ENCODE data around the gene MAML1. TPM values are rescaled to one million over a fixed set of nuclear protein-coding genes. Genes with fewer than 3 reads are reported as not detected.
A peak's percentile ranks its signal among the peaks of the same experiment; 100 is the strongest.
"Not testable (repeated sequence)": the region's sequence is repeated elsewhere in the genome, so short reads cannot be mapped to it uniquely, and the experiment has no call there.

The MAML1 gene
- total and polyA plus RNA-seq, 4 donors, result 2.2 to 7.6 (median 6.3) TPM

DNA sequence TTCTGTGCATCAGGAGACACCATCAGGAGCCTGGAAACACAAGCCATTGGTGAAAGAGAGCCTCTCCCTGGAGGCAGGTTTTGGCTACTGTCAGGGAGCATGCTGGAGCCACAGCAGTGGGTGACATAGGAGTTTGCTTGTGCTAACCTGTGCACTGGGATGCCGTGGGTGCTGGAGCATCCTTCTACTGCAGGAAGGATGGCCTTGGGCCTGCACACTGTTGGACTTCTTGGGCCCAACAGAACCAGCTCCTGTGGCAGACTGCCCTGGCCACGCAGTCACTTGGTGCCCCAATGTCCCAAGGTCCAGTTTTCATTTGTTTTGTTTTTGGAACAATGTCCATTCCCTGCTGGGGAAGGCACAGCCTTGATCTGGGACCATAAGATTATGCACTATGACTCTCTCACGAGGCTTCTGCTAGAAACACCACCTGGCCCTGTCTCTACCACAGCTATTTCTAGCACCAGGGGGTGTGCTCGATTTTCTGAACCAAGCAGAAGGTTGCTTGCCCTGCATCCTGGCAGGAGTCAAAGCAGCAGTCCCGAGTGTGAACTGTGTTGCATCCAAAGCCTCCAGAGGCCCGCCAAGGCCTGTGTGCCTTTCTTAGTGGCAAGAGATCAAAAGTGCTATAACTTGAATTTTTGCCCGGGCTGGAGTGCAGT lies 55.7 kb downstream of the MAML1 start:
- Histone ChIP-seq H3K9me3 (ENCODE audit: control insufficient read depth in 4 of 4, low read length in 3 of 4) (no peaks in the 10 kb centered on the region), H3K27me3 (ENCODE audit: control insufficient read depth in 4 of 4, insufficient read depth in 4 of 4, low read length in 3 of 4) (no peaks in the 10 kb centered on the region), H3K4me1 (ENCODE audit: control insufficient read depth in 4 of 4, insufficient read depth in 4 of 4, low read length in 3 of 4) (peaks cover 0 to 17% (median 9%) of the 10 kb centered on the region in 4 donors), H3K36me3 (ENCODE audit: control insufficient read depth in 4 of 4, insufficient read depth in 3 of 4, low read depth in 1 of 4, low read length in 3 of 4) (no peaks in the 10 kb centered on the region), H3K9ac (ENCODE audit: low read depth in 1 of 2, low read length in 2 of 2) (no peak overlapping the region), H3K27ac (ENCODE audit: low read depth in 1 of 2, low read length in 2 of 2) (no peak overlapping the region), H3K4me3 (ENCODE audit: low read depth in 1 of 3, low read length in 3 of 3) (no peak overlapping the region)
- TF ChIP-seq GABPA (IDR thresholded peaks at IDR 0.05 in 1 of 2, conservative IDR thresholded peaks at IDR 0.05 in 1 of 2) (no peak), FOXA2 (IDR thresholded peaks at IDR 0.05) (no peak), NR2F2 (IDR thresholded peaks at IDR 0.05) (no peak), HNF4G (IDR thresholded peaks at IDR 0.05) (no peak), EGR1 (IDR thresholded peaks at IDR 0.05; ENCODE audit: low read depth in 2 of 2) (no peak), YY1 (IDR thresholded peaks at IDR 0.05) (no peak)
- TF ChIP-seq, protein P1, sequence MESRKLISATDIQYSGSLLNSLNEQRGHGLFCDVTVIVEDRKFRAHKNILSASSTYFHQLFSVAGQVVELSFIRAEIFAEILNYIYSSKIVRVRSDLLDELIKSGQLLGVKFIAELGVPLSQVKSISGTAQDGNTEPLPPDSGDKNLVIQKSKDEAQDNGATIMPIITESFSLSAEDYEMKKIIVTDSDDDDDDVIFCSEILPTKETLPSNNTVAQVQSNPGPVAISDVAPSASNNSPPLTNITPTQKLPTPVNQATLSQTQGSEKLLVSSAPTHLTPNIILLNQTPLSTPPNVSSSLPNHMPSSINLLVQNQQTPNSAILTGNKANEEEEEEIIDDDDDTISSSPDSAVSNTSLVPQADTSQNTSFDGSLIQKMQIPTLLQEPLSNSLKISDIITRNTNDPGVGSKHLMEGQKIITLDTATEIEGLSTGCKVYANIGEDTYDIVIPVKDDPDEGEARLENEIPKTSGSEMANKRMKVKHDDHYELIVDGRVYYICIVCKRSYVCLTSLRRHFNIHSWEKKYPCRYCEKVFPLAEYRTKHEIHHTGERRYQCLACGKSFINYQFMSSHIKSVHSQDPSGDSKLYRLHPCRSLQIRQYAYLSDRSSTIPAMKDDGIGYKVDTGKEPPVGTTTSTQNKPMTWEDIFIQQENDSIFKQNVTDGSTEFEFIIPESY (IDR thresholded peaks at IDR 0.05), result no peak
- DNase-seq (ENCODE audit: low spot score), result no peak
- 77% methylated on average over 7 of the region's 7 CpGs for WGBS

DNA sequence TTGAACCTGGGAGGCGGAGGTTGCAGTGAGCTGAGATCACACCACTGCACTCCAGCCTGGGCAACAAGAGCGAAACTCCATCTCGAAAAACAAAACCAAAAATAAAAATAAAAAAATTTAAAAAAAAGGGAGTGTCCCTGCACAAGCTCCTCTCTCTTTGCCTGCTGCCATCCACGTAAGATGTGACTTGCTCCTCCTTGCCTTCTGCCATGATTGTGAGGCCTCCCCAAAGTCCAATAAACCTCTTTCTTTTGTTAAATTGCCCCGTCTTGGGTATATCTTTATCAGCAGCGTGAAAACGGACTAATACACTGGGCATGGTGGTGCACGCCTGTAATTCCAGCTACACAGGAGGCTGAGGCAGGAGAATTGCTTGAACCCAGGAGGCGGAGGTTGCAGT lies 56.7 kb downstream of the MAML1 start:
- H3K36me3 ChIP-seq (ENCODE audit: control insufficient read depth in 4 of 4, insufficient read depth in 3 of 4, low read depth in 1 of 4, low read length in 3 of 4), result not testable (repeated sequence)

DNA sequence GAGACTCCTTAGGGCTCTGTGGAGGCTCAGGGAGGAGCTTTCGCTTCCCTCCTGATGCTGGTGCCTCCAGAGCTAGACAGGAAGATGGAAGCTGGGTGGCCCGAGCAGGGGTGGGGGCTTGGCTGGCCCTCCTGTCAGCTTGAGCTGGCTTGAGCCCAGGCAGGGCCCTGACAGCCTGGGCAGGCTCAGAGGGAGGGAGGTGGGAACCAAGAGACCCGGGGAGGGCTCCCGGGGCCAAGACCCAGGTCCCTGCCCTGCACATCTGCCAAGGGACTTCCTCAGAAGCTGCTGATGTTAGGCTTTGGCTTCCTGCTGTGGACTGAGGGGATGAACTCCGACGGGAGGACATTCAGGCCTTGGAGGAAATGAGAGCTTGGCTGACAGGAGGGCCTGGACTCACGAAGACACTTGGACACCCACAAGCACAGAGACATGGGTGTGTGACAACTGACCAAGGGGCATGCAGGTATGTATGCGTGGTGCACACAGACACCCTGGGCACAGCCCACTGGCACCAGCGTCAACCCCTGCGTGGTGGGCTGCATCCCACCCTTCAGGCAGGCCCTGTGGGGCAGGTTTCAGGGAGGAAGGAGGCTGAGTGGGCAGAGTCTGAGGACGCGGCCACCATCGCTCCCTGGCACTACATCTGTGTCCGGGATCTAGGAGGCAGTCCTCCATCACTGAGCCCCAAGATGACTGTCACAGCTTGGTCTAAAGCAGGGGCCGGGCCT lies 59.4 kb downstream of the MAML1 start:
- Histone ChIP-seq H3K4me3 (ENCODE audit: low read depth in 1 of 3, low read length in 3 of 3) (no peak overlapping the region), H3K27me3 (ENCODE audit: control insufficient read depth in 4 of 4, insufficient read depth in 4 of 4, low read length in 3 of 4) (no peaks in the 10 kb centered on the region), H3K4me1 (ENCODE audit: control insufficient read depth in 4 of 4, insufficient read depth in 4 of 4, low read length in 3 of 4) (peaks cover 0 to 47% (median 29%) of the 10 kb centered on the region in 4 donors), H3K9ac (ENCODE audit: low read depth in 1 of 2, low read length in 2 of 2) (no peak overlapping the region), H3K36me3 (ENCODE audit: control insufficient read depth in 4 of 4, insufficient read depth in 3 of 4, low read depth in 1 of 4, low read length in 3 of 4) (peaks cover 0 to 3% (median under 1%) of the 10 kb centered on the region in 4 donors), H3K27ac (ENCODE audit: low read depth in 1 of 2, low read length in 2 of 2) (peak overlapping the region; percentile 36 to 51), H3K9me3 (ENCODE audit: control insufficient read depth in 4 of 4, low read length in 3 of 4) (no peaks in the 10 kb centered on the region)
- no peak for DNase-seq (ENCODE audit: low spot score)
- no peak for TF ChIP-seq HNF4A (conservative IDR thresholded peaks at IDR 0.05)
- peak; percentile 57 for TF ChIP-seq NR2F2 (IDR thresholded peaks at IDR 0.05)
- peak in 1 of 2 donors; percentile 7 for TF ChIP-seq RXRA (IDR thresholded peaks at IDR 0.05)
- TF ChIP-seq, protein P1 (IDR thresholded peaks at IDR 0.05), result no peak
- TF ChIP-seq RAD21 (IDR thresholded peaks at IDR 0.05), result peak in 1 of 2 donors; percentile 31
- WGBS, result 77% methylated on average over 15 of the region's 15 CpGs

More for the DNA sequence above, 56.7 kb downstream of the MAML1 start:
- not testable (repeated sequence) for H3K27me3 ChIP-seq (ENCODE audit: control insufficient read depth in 4 of 4, insufficient read depth in 4 of 4, low read length in 3 of 4); H3K9ac ChIP-seq (ENCODE audit: low read depth in 1 of 2, low read length in 2 of 2); DNase-seq (ENCODE audit: low spot score); H3K27ac ChIP-seq (ENCODE audit: low read depth in 1 of 2, low read length in 2 of 2); H3K4me3 ChIP-seq (ENCODE audit: low read depth in 1 of 3, low read length in 3 of 3); H3K9me3 ChIP-seq (ENCODE audit: control insufficient read depth in 4 of 4, low read length in 3 of 4)
- 97% methylated on average over 9 of the region's 9 CpGs for WGBS
- peaks cover 0 to 26% (median 14%) of the 10 kb centered on the region in 4 donors for H3K4me1 ChIP-seq (ENCODE audit: control insufficient read depth in 4 of 4, insufficient read depth in 4 of 4, low read length in 3 of 4)
